ENCODE measurements around the gene IDUA.

DNA sequence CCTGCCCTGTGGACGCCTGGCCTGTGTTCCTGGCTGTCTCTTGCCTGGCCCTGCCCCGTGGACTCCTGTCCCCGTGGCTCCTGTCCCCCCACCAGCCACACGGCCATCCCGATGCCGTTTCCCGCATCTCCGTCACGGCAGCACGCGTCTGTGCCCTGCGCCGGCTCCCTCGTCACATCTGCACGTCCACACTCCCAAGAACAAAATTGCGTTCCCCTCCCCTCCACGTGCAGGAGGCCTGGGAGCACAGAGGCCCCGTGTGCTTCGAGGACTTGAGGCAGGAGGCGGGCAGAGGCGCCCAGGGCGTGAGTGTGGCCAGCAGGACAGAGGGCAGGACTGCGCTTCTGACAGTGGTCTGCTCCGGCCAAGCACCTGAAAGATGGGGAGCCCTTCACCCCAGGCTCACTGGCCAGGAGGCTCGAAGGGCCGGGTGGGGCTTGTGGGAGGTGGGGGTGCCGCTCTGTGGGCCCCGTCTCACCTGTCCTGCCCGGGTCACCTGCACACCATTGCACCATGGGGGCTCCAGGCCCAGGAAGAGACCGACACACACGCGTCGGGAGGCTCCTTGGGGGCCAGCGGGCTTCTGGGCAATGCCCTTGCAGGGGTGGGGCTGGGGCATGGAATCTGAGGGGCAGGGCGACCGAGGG lies 41.9 kb downstream of the IDUA start:
- TF ChIP-seq, protein P1, sequence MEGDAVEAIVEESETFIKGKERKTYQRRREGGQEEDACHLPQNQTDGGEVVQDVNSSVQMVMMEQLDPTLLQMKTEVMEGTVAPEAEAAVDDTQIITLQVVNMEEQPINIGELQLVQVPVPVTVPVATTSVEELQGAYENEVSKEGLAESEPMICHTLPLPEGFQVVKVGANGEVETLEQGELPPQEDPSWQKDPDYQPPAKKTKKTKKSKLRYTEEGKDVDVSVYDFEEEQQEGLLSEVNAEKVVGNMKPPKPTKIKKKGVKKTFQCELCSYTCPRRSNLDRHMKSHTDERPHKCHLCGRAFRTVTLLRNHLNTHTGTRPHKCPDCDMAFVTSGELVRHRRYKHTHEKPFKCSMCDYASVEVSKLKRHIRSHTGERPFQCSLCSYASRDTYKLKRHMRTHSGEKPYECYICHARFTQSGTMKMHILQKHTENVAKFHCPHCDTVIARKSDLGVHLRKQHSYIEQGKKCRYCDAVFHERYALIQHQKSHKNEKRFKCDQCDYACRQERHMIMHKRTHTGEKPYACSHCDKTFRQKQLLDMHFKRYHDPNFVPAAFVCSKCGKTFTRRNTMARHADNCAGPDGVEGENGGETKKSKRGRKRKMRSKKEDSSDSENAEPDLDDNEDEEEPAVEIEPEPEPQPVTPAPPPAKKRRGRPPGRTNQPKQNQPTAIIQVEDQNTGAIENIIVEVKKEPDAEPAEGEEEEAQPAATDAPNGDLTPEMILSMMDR (conservative IDR thresholded peaks at IDR 0.05): no peak
- TF ChIP-seq EZH2 (IDR thresholded peaks at IDR 0.05; ENCODE audit: low read depth): no peak
